GM18499 (cell line): ENCODE measurements around the gene CCIN.
"Not testable (repeated sequence)": the region's sequence is repeated elsewhere in the genome, so short reads cannot be mapped to it uniquely, and the experiment has no call there.

Experiments used
- ATAC-seq: cut with Tn5 transposase; IDR thresholded peaks from one replicate; pipeline ENCODE4 v1.9.1; 2021; ENCODE audit warnings: moderate number of reproducible peaks; ENCODE audit not compliant: insufficient read depth, unreplicated experiment

Gene CCIN

DNA sequence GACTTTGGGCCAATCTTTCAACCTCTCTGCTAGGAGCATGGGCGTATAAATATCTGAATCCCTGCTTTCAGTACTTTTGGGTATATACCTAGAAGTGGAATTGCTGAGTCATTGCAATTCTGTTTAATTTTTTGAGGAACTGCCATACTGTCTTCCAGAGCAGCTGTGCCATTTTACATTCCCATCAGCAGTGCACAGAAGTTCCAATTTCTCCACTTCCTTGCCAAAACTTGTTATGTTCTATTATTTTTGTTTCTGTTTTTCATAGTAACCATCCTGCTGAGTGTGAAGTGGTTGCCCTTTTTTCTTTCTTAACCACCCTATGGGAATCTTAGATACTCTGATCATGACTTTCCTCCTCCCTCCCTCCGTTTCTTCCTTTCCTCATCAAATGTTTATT, 11.1 kb upstream of the CCIN start:
- ATAC-seq: no peak

GRCh38 chr9:36158917-36159316, 10.3 kb upstream of the CCIN start:
- no peak for ATAC-seq

DNA sequence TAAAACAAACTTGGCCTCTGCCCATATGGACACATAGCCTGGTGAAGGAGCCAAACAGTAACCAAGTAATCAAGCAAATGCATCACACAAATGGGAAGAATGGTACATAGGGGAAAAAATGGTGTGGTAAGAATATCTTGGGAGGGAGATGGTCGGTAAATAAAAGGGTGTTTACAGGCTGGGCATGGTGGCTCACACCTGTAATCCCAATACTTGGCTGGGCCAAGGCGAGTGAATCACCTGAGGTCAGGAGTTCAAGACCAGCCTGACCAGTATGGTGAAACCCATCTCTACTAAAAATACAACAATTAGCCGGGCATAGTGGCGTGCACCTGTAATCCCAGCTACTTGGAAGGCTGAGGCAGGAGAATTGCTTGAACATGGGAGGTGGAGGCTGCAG, 9.7 kb upstream of the CCIN start:
- not testable (repeated sequence) for ATAC-seq

GRCh38 chr9:36160126-36160525, 9.1 kb upstream of the CCIN start:
- not testable (repeated sequence) for ATAC-seq

DNA sequence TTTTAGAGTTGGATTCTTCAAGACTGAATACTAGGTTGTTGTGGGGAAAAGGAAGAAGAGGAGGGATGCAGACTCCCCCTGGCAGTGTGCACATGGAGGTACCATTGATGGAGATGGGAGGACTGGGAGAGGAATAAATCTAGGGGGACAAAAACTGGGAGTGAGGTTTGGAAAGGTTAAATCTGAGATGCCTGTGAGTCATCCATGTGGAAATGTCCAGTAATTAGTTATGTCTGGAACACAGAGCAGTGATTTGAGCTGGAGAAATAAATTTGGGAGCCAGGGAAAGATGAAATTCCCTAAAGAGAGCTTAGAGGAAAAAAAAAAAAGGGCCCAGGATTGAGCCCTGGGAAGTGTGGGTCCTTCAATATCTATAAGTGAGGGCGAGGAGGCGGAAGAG, 8.0 kb upstream of the CCIN start:
- ATAC-seq: no peak

DNA sequence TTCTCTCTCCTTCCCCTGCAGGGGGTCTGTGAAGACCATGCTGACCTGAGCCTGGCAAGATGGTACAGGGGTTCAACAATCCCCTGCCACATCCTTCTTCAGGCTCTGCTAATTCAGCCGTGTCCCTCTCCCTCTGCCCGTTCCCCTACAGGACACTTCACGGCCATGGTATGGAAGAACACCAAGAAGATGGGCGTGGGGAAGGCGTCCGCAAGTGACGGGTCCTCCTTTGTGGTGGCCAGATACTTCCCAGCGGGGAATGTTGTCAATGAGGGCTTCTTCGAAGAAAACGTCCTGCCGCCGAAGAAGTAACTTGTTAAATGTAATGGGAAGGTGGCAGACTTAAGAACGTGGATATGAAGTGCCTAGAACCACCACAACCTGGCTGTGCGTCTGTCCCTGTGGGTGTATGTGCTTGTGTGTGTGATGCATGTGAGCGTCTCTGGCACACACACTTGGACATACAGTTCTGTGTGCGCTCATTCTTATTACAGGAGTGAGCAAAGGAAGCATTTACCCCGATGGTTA, 6.9 kb upstream of the CCIN start:
- no peak for ATAC-seq

GRCh38 chr9:36163049-36163785, 6.0 kb upstream of the CCIN start:
- ATAC-seq: no peak

DNA sequence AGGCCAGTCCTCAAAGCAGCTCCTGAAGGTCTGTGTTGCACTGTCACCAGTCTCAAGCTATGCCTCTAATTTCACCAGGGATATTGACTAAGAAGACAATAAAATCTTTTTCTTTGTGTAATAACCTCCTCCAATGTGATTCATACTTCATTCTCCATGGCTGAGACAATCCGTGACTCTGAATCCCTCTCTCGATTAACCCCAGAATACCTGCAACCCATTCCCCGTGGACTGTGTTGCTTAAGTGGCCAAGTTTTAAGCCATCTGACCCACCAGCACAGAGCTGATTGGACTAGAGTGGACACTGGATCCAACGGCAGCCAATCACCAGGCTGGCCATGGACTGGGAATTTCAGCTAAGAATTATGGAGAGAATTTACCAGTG, 5.4 kb upstream of the CCIN start:
- ATAC-seq: no peak

GRCh38 chr9:36164372-36164771, 4.8 kb upstream of the CCIN start:
- no peak for ATAC-seq

DNA sequence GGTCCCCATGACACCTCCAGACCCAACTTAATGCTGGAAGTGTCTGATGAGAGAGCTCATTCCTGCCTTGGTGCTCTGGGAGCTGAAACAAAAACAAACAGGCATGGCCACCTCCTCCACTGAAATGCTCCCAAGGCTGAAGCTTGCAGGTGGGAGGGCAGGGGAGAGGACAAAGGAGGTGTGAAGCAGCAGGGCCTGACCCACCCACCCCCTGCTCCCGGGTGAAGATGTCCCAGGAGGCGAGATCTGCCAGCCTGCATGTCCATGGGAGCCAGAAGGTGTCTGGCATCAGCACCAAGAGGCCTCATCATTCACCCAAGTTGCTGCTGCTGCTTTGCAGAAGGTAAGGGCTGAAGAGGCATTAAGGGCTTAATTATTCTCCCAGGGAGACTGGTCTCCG, 4.2 kb upstream of the CCIN start:
- ATAC-seq: no peak

DNA sequence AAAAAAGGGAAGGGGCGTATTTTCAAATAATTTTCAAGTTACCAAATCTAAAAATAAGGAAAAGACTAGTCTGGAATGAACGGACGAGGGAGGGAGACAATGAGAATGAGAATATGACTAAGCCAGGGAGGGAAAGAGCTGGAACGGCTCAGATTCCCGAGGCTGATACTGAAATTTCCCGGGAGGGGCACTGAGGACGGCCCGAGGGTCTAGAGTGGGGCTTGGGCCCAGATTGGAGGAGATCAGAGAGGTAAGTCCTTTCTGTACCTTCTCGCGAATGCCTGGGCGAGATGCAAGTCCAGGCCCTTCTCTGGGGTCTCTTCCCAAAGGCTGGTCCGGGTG, 3.4 kb upstream of the CCIN start:
- ATAC-seq: no peak

- ATAC-seq: no peak
These were observed 2.8 kb upstream of the CCIN start for GRCh38 chr9:36166168-36166927.

GRCh38 chr9:36169708-36170107, 520 bp downstream of the CCIN start:
- no peak for ATAC-seq

DNA sequence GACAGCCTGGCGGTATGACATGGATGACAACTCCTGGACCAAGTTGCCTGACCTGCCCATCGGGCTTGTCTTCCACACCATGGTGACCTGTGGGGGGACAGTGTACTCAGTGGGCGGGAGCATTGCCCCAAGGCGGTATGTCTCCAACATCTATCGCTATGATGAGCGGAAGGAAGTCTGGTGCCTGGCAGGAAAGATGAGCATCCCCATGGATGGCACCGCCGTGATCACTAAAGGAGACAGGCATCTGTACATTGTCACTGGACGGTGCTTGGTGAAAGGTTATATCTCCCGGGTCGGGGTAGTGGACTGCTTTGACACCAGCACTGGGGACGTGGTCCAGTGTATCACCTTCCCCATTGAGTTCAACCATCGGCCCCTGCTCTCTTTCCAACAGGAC, 1.3 kb downstream of the CCIN start:
- ATAC-seq: no peak

DNA sequence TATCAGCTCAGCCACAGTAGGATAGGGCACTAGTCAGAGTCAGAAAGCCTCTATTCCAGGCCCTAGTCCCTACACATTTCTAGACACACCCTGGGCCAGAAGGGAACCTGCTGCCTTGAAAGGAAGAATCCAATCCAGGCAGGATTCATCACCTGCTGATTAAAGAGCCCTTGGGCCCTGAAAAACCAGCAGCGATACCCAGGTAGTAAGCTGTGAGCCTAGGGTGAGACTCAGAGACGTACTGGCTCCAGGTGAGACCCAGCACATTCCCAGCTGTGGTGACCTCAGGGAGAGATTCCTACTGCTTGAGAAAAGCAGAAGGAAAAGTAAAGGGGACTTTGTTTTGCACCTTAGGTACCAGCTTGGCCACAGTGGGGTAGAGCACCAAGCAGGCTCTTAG, 4.7 kb downstream of the CCIN start:
- no peak for ATAC-seq

GRCh38 chr9:36174271-36174670, 5.1 kb downstream of the CCIN start:
- ATAC-seq: no peak

GRCh38 chr9:36174731-36175130, 5.5 kb downstream of the CCIN start:
- no peak for ATAC-seq

- not testable (repeated sequence) for ATAC-seq
These were observed 6.0 kb downstream of the CCIN start for GRCh38 chr9:36175209-36175608.

DNA sequence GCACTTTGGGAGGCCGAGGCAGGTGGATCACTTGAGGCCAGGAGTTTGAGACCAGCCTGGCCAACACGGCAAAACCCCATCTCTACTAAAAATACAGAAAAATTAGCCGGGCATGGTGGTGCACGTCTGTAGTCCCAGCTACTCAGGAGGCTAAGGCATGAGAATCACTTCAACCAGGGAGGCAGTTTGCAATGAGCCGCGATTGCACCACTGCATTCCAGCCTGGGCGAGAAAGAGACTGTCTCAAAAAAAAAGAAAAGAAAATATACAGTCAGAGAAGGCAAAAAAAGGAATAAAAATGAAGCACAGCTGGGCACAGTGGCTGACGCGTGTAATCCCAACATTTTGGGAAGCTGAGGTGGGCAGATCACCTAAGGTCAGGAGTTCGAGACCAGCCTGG, 7.3 kb downstream of the CCIN start:
- ATAC-seq: not testable (repeated sequence)

- no peak for ATAC-seq
These were observed 8.4 kb downstream of the CCIN start for GRCh38 chr9:36177571-36177970.

GRCh38 chr9:36180243-36180642, 11.1 kb downstream of the CCIN start:
- not testable (repeated sequence) for ATAC-seq

DNA sequence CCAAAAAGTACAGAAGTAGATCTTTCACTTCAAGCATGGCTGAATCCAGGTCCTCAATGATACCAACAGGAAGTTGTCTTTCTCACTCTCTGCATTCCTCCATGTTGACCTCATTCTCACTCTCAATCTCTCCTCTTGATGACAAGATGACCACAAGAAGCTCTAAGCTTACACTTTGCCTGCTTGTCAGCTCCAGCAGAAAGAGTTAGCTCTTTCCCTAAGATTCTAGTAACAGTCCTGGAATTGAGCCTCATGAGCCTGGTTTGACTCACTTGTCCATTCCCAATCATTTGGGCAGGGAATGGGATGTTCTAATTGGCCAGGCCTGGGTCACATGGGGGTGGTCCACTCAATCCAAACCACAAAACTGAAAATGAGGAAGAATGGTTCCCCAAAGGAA, 18.2 kb downstream of the CCIN start:
- no peak for ATAC-seq
